NCI-H82 treated with DMSO at 0.1 percent for 48 hours (cell line): ENCODE results near the gene INPP1.

Source experiments
- DNase-seq: peaks from one replicate; lab custom pipeline; 2025; ENCODE audit not compliant: unreplicated experiment; lab: John Stamatoyannopoulos, UW

Gene INPP1

DNA sequence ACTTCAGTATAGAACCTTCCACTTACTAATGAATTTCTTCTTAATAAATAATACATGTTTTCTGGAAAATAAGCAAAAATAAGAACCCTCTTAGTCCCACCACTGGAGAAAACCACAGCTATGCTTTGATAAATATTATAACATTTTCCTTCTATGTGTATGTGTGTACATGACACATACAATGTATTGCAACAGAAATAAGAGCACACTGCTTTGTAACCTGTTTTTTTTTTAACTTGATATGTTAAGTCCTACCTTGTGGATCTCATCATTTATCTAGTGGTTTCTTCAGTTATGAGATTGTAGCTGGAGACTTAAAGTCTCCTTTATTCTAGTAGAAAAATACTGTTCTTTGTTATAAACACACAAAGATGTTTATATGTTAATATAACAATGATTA lies 17.2 kb downstream of the INPP1 start:
- DNase-seq: no peak

DNA sequence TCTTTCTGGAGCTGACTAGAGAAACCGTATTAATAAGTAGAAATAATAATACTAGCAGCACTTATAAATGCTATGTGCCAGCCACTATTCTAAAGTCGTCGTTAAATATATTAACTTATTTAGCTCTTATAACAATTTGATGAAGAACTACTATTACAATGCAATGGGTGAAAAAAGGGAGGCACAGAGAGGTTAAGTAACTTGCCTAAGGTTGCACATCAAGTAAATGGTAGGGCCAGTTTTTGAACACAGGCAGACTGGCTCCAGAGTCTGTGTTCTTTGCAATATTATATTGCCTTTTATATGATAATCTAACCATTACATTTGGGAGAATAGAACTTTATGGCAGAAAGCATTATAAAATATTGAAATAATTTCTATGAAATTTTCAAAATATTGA lies 17.6 kb downstream of the INPP1 start:
- DNase-seq: no peak

GRCh38 chr2:190361572-190361971 lies 18.2 kb downstream of the INPP1 start:
- no peak for DNase-seq

- DNase-seq: no peak
Measured at GRCh38 chr2:190362894-190363293, 19.5 kb downstream of the INPP1 start.

GRCh38 chr2:190365499-190366204 lies 22.3 kb downstream of the INPP1 start:
- no peak for DNase-seq

- DNase-seq: no peak
Measured at GRCh38 chr2:190366248-190366753, 22.9 kb downstream of the INPP1 start.

DNA sequence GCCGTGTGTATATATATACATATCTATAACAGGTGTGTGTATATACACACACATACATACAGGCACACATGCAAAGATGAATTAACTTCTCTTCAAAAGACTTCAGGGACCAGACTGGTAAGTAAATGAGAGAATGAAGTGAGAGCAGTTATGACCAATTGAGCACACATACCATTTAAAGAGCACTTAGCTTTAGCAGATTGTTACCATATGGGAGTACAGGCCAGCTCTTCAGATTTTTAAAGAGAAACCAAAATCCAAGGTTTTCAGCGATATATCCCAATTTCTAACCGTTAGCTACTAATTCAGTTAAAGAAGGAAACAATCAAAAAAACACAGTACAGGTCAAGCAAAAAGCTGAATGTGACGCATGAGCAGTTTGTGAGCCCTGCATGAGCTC lies 23.7 kb downstream of the INPP1 start:
- no peak for DNase-seq

GRCh38 chr2:190369635-190370034 lies 26.2 kb downstream of the INPP1 start:
- no peak for DNase-seq

DNA sequence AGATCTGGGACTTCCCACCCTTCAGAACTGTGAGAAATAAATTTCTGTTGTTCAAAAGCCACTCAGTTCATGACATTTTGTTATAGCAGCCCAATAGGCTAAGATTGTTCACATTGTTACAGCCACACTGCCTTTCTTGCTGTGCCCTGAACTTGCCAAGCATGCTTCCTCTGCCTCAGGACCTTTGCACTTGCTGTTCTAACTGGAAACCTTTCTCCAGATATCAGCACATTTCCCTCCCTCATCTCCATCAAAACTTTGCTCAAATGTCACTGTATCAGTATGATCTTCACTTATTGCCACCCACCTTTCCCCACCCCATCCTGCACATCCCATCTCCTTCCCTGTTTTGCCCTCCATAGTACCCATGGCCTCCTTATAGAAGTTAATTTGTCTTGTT lies 32.7 kb downstream of the INPP1 start:
- no peak for DNase-seq

GRCh38 chr2:190376591-190377245 lies 33.3 kb downstream of the INPP1 start:
- DNase-seq: no peak

- DNase-seq: no peak
Measured at GRCh38 chr2:190378880-190379237, 35.5 kb downstream of the INPP1 start.

GRCh38 chr2:190379249-190379964 lies 36.0 kb downstream of the INPP1 start:
- no peak for DNase-seq

DNA sequence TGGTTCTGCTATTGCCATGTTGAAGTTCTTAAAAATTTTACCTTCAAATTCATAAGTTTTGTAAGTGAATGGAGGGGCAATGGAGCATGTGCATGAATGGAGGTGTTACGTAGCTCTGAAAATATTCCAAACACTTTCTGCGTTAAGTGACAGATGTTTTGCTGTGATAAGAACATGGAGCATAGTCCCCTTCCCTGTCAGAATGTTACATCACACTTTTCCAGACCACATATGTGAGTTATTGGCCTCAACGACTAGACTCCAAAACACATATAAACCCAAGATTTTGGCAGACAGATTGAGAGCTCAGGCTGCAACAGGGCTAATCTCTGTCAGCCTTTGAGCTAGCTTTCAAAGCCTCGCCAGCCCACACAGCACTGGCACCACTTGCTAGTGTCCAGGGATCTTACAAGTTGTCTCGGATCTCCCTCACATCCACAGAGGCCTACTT lies 37.6 kb downstream of the INPP1 start:
- no peak for DNase-seq

DNA sequence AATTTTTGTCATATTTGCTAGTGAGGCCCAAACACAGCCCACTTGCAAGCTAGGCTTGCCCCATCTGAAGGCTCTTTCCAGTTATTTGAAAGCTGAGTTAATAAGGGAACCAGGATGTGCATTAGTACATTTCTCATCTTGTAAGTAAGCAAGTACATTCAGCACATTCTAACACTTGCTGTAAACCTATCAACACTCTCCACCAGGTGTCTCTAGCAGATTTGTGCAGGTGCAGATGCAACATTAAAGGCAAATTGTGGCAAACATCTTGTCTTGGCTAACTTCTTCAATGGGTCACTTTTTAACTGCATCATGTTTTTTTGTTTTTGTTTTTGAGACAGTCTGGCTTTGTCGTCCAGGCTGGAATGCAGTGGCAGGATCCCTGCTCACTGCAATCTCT lies 39.5 kb downstream of the INPP1 start:
- peak; percentile 11 for DNase-seq

GRCh38 chr2:190387422-190387821 lies 44.0 kb downstream of the INPP1 start:
- DNase-seq: no peak

GRCh38 chr2:190396271-190396670 lies 52.9 kb downstream of the INPP1 start:
- DNase-seq: no peak

DNA sequence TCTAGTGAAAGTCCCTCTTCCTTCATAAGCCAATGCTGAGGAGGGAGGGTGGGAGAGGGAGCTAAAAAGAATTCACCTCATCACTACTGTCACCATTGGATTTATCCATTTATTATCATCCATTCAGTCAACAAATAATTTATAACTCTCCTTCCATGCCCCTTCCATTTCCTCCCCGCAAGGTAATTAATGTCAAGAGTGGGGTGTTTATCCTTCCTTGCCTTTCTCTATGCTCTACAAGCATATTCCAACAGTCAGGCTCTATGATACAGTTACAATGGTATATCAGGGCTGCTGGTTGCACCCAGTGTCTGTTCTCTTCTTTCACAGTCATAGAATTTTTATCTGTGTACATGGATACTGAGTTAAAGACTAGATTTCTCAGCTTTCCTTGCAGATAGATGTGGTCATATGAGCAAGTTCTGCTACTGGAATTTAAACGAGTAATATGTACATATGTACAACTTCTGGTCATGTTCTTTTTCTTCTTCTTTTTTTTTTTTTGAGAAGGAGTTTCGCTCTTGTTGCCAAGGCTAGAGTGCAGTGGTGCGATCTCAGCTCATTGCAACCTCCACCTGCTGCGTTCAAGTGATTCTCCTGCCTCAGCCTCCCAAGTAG lies 59.7 kb downstream of the INPP1 start:
- DNase-seq: no peak

- DNase-seq: no peak
Measured at GRCh38 chr2:190404487-190404886, 61.1 kb downstream of the INPP1 start.

DNA sequence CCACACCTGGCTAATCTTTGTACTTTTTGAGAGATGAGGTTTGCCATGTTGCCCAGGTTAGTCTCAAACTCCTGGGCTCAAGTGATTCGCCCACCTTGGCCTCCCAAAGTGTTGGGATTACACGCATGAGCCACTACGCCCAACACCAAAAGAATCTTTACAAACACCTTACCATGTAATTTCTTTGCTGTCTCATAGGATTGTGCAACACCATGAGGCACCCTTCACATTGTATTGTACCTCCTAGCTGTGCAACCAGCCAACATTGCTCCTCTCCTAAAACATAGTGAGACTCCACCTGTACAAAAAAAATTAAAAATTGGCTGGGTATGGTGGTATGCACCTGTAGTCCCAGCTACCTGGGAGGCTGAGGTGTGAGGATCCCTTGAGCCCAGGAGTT lies 61.7 kb downstream of the INPP1 start:
- DNase-seq: no peak

- DNase-seq: no peak
Measured at GRCh38 chr2:190405995-190406394, 62.6 kb downstream of the INPP1 start.

- no peak for DNase-seq
Measured at GRCh38 chr2:190406805-190407204, 63.4 kb downstream of the INPP1 start.

GRCh38 chr2:190407246-190407661 lies 63.9 kb downstream of the INPP1 start:
- no peak for DNase-seq
